ENCODE results near the gene MEI4.

The MEI4 gene

GRCh38 chr6:77962070-77962469 is 309.2 kb downstream of the MEI4 start:
- DNase-seq (ENCODE audit: low spot score) = no peak

GRCh38 chr6:77965449-77965848 is 312.6 kb downstream of the MEI4 start:
- DNase-seq (ENCODE audit: low spot score) = no peak

- DNase-seq (ENCODE audit: low spot score) = no peak
These were observed 319.5 kb downstream of the MEI4 start for GRCh38 chr6:77972334-77972733.

Measured in SK-N-DZ (cell line).